ENCODE data around the gene CHST11. TPM values are rescaled to one million over a fixed set of nuclear protein-coding genes. Genes with fewer than 3 reads are reported as not detected.

CHST11 gene
- total and polyA plus RNA-seq, 3 donors from 2014 or later: 5.1 to 36.9 (median 23.9) TPM

GRCh38 chr12:104751594-104751993 is 294.8 kb downstream of the CHST11 start:
- Histone ChIP-seq H3K4me3 (no peak overlapping the region), H3K27me3 (no peaks in the 10 kb centered on the region), H3K36me3 (ENCODE audit: low read depth, missing control alignments) (no peaks in the 10 kb centered on the region), H3K27ac (no peak overlapping the region), H3K4me1 (no peaks in the 10 kb centered on the region), H3K9me3 (no peaks in the 10 kb centered on the region)
- intact Hi-C loops (cut with DNase I; ENCODE audit: low total_unique reads): no loop called here
- DNase-seq: no peak
- 96% methylated on average over 3 of the region's 3 CpGs for WGBS, 2 donors
- TF ChIP-seq POLR2A (IDR thresholded peaks at IDR 0.05) (no peak), CTCF (IDR thresholded peaks at IDR 0.05) (no peak)

GRCh38 chr12:104752016-104752415 is 295.3 kb downstream of the CHST11 start:
- 93 to 95% methylated on average over 4 of the region's 4 CpGs for WGBS, 2 donors
- H3K9me3 ChIP-seq: no peaks in the 10 kb centered on the region
- DNase-seq: no peak
- no peak overlapping the region for H3K4me3 ChIP-seq
- intact Hi-C loops (cut with DNase I; ENCODE audit: low total_unique reads): no loop called here
- no peak overlapping the region for H3K27ac ChIP-seq
- H3K4me1 ChIP-seq: no peaks in the 10 kb centered on the region
- no peaks in the 10 kb centered on the region for H3K27me3 ChIP-seq
- no peaks in the 10 kb centered on the region for H3K36me3 ChIP-seq (ENCODE audit: low read depth, missing control alignments)
- no peak for TF ChIP-seq CTCF (IDR thresholded peaks at IDR 0.05)
- no peak for TF ChIP-seq POLR2A (IDR thresholded peaks at IDR 0.05)

GRCh38 chr12:104752881-104753280 is 296.1 kb downstream of the CHST11 start:
- 96 to 98% methylated on average over 7 of the region's 7 CpGs for WGBS, 2 donors
- intact Hi-C loops (cut with DNase I; ENCODE audit: low total_unique reads): no loop called here

GRCh38 chr12:104756901-104757300 is 300.2 kb downstream of the CHST11 start:
- whole genome bisulfite sequencing, 2 donors: 83 to 89% methylated on average over 3 to 20 of the region's 20 CpGs
- Histone ChIP-seq H3K4me3 (no peak overlapping the region), H3K27me3 (no peaks in the 10 kb centered on the region), H3K27ac (no peak overlapping the region), H3K9me3 (no peaks in the 10 kb centered on the region), H3K4me1 (no peaks in the 10 kb centered on the region), H3K36me3 (ENCODE audit: low read depth, missing control alignments) (no peaks in the 10 kb centered on the region)
- TF ChIP-seq POLR2A (IDR thresholded peaks at IDR 0.05): no peak
- TF ChIP-seq CTCF (IDR thresholded peaks at IDR 0.05): no peak
- DNase-seq: no peak
- intact Hi-C loops (cut with DNase I; ENCODE audit: low total_unique reads): no loop called here

More at GRCh38 chr12:104752881-104753280, 296.1 kb downstream of the CHST11 start:
- Histone ChIP-seq H3K9me3 (no peaks in the 10 kb centered on the region), H3K4me3 (no peak overlapping the region), H3K36me3 (ENCODE audit: low read depth, missing control alignments) (no peaks in the 10 kb centered on the region), H3K27me3 (no peaks in the 10 kb centered on the region), H3K4me1 (no peaks in the 10 kb centered on the region), H3K27ac (no peak overlapping the region)
- no peak for DNase-seq
- TF ChIP-seq POLR2A (IDR thresholded peaks at IDR 0.05) (no peak), CTCF (IDR thresholded peaks at IDR 0.05) (no peak)

- no peak overlapping the region for H3K4me3 ChIP-seq
- TF ChIP-seq POLR2A (IDR thresholded peaks at IDR 0.05) (no peak), CTCF (IDR thresholded peaks at IDR 0.05) (no peak)
- WGBS, 2 donors: 94 to 95% methylated on average over 4 of the region's 4 CpGs
- H3K4me1 ChIP-seq: no peaks in the 10 kb centered on the region
- H3K27ac ChIP-seq: no peak overlapping the region
- intact Hi-C loops (cut with DNase I; ENCODE audit: low total_unique reads): no loop called here
- H3K27me3 ChIP-seq: no peaks in the 10 kb centered on the region
- no peaks in the 10 kb centered on the region for H3K9me3 ChIP-seq
- H3K36me3 ChIP-seq (ENCODE audit: low read depth, missing control alignments): no peaks in the 10 kb centered on the region
- DNase-seq: no peak
Observed at GRCh38 chr12:104758771-104759170, 302.0 kb downstream of the CHST11 start.
